Keratinocyte (primary cell): ENCODE results near the gene SNU13.

Experiments used
- EZH2 ChIP-seq: IDR thresholded peaks from one replicate; pipeline ENCODE4 v1.6.1; 2012; ENCODE audit warnings: inconsistent platforms, mild to moderate bottlenecking, low read length, moderate library complexity
- TF ChIP-seq, protein P1 (sequence below), 3 experiments: IDR thresholded peaks in 1 of 3; conservative IDR thresholded peaks in 1 of 3; optimal IDR thresholded peaks in 1 of 3; 2 replicates in 2 of 3; 3 replicates in 1 of 3; pipeline versions ENCODE3 to v1.5.1; 2011; ENCODE audit warnings: low read length in 3 of 3, mild to moderate bottlenecking in 3 of 3, moderate library complexity in 2 of 3, control low read depth in 1 of 3, inconsistent platforms in 1 of 3; ENCODE audit not compliant: insufficient read depth in 2 of 3; ENCODE audit errors: extremely low read depth in 1 of 3

DNA sequence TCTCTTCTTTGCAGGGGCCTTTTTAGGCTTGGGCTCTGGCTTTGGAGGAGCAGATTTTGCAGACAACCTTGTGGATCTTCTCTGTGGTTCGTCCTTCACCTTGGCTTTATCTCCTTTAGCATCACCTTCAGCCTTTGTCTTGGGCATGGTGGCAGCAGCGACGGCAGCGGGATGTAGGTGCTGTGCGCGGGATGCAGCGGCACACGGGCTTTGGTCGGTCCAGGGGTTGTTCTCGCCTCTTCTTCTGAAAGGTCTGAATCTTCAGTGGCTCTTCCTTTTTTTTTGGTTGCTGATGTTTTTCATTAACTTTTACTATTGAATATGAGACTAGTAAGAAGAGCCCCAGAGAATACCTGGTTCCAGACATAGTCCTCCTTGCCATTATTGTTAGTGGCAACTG is 20.7 kb upstream of the SNU13 start:
- TF ChIP-seq, protein P1, sequence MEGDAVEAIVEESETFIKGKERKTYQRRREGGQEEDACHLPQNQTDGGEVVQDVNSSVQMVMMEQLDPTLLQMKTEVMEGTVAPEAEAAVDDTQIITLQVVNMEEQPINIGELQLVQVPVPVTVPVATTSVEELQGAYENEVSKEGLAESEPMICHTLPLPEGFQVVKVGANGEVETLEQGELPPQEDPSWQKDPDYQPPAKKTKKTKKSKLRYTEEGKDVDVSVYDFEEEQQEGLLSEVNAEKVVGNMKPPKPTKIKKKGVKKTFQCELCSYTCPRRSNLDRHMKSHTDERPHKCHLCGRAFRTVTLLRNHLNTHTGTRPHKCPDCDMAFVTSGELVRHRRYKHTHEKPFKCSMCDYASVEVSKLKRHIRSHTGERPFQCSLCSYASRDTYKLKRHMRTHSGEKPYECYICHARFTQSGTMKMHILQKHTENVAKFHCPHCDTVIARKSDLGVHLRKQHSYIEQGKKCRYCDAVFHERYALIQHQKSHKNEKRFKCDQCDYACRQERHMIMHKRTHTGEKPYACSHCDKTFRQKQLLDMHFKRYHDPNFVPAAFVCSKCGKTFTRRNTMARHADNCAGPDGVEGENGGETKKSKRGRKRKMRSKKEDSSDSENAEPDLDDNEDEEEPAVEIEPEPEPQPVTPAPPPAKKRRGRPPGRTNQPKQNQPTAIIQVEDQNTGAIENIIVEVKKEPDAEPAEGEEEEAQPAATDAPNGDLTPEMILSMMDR (optimal IDR thresholded peaks at IDR 0.05 in 1 of 3, IDR thresholded peaks at IDR 0.05 in 1 of 3, conservative IDR thresholded peaks at IDR 0.05 in 1 of 3; ENCODE audit: extremely low read depth in 1 of 3, insufficient read depth in 2 of 3, low read length in 3 of 3), result no peak
- TF ChIP-seq EZH2, result no peak
